HG03457 (cell line): ENCODE results near the gene FES.
"Not testable (repeated sequence)": the region's sequence is repeated elsewhere in the genome, so short reads cannot be mapped to it uniquely, and the experiment has no call there.

Experiments
- ATAC-seq: cut with Tn5 transposase; IDR thresholded peaks from one replicate; pipeline ENCODE4 v1.9.1; 2021; ENCODE audit warnings: moderate number of reproducible peaks; ENCODE audit not compliant: unreplicated experiment

FES gene

GRCh38 chr15:90928106-90928505, 43.8 kb downstream of the FES start:
- ATAC-seq: not testable (repeated sequence)

DNA sequence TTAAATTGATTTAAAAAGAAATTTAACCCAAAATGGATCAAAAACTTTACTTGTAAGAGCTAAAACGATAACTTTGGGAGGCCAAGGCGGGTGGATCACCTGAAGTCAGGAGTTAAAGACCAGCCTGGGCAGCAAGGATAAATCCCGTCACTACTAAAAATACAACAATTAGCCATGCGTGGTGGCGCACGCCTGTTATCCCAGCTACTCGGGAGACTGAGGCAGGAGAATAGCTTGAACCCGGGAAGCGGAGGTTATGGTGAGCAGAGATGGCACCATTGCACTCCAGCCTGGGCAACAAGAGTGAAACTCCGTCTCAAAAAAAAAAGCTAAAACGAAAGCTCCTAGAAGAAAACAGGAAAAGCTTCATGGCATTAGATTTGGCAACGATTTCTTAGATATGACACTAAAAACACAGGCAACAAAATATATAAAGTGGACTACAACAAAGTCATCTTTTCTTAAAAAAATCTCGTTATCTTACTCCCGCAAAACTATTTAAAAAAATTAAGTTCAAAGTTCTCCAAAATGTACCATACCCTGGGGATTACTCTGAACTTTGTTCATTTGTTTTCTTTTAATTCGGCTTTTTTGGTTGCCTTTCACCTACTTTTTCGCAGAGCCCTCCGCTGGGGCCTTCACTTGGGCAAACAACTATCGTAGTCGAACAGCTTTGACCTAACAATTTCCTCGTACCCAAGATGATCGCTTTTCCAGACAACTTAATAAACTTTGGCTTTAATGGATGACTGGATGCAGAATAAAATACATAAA, 45.1 kb downstream of the FES start:
- no peak for ATAC-seq

DNA sequence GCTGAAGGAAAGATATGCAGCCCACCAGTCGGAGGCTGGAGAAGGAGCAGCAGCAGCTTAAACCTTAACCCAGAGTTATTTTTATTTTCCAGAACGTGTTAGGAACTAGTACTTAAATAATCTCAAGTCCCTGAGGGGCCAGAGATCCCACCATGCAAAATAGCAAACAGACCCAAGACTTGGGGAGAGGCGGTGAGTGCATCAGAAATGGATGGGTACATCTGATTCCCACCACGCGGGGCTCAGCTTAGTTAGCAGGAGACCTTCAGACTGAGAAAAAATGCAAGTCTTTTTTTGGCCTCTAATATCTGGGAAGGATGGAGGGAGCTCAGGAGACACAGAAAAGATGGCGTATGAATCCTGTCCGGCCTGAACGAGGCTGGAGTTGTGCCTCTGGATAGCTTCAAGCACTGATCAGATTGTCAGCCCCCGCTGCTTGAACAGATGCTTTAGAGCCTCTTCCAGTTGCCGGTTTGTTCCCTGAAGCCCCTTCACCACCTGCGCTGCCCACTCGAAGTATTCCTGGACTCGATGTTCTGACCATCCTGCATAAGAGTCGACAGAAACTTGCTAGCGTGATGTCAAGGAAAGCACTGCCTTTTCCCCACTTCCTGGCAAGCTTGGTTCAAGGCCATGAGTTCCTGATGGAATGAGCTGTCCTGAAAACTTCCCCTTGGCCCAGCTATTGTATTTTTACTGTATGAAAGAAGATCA, 46.7 kb downstream of the FES start:
- no peak for ATAC-seq

DNA sequence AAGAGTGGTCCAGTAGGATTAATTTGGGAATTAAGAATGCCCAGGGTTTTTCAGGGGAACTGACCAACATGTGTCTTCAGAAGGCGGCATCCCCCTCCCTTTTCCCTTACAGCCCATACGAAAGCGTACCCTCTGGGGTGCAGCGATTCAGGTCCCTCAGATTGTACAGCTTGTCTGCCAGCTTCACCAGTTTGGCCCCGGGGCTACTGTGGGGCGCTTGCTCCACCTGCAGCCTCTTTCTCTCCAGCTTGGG, 47.2 kb downstream of the FES start:
- no peak for ATAC-seq

DNA sequence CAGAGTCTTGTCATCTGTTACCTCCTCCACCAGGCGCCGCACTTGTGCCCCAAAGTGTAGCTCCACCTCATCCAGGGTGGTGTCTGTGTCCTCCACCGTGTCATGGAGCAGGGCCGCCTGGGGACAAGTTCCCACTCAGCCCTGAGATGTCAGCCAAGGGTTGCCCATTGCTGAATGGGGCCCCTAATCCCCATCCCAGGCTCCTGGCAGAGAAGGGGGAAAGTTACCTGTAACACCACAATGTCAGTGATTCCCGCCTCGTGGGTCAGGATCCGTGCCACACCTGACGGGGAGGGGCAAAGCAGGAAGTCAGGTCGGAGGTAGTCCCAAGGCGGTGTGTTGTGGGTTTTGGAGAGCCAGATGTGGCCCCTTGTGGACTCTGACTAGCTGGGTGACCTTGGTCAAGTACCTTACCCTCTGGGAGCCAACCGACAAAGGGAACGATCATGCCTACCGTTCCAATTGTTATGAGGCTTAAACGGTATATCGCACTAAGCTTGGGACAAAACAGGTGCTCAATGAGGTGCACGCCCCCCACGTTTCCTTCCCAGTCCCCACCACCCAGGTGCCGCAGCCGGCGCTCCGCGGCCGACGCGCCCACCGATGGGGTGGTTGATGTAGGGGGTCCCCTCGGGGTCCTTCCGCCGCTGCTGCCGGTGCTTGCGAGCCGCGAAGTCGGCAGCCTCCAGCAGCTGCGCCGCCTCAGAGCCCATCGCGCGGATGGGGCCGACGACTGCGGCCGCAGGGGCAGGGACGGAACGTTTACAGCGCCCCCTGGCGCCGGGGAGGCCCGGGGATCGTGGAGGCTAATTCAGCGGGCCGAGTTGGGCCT, 47.7 kb downstream of the FES start, which contains the start of gene HDDC3:
HDDC3 (minus strand) TSS at position 722 of the 832 bp plus-strand sequence; CDS start at position 713, 9 bp downstream.
- peak; percentile 38 for ATAC-seq

GRCh38 chr15:90932660-90932991, 48.3 kb downstream of the FES start:
- ATAC-seq: no peak

DNA sequence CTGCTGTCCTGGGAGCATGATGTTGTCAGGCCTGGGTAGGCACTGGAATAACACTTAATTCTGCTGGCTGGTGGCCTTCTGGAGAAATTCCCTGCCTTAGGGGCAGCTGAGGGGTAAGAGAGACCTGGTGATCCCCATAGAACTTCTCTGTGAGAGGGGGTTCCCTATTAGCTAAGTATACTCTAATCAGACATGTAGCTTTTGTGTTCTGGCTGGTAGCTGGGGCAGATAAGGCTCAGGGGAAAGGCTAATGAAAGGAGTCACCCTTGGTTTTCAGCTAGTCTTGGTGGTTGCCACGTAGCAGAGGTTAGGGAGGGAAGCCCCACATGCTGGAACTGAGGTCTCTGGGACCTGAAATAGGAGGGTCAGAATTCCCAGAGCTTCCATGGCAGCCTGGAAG, 49.0 kb downstream of the FES start:
- no peak for ATAC-seq

DNA sequence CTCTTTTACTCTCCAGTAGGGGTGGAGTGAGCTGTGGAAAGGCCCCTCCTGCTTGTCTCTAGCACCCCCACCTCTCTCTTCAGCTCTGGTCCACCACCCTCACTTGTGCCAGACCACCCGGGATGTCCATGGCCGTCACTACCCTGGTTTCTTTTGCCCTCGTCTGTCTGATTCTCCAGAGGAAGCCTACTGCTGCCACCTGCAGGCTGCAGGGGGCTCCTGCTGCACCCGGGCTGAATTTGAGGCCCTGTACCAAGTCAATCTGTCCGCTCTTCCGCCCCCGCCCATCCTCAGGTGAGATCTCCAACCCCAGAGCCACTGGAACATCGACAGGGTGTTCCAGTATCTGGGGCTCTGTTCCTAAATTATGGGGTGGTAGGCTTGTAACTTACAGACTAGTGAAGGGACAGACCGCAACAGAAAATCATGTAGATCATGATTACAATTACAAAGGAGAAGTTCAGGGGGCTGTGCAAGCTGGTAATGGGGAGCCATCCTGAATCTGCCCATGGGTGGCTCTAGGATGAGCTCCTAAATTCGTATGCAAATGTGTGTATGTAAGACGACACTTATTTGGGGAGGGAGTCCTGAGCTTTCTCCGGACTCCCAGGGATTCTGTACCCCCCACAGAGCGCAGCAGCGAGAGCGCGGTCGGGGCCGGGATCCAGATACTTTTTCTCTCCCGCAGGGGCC, 50.1 kb downstream of the FES start:
- peak; percentile 27 for ATAC-seq

DNA sequence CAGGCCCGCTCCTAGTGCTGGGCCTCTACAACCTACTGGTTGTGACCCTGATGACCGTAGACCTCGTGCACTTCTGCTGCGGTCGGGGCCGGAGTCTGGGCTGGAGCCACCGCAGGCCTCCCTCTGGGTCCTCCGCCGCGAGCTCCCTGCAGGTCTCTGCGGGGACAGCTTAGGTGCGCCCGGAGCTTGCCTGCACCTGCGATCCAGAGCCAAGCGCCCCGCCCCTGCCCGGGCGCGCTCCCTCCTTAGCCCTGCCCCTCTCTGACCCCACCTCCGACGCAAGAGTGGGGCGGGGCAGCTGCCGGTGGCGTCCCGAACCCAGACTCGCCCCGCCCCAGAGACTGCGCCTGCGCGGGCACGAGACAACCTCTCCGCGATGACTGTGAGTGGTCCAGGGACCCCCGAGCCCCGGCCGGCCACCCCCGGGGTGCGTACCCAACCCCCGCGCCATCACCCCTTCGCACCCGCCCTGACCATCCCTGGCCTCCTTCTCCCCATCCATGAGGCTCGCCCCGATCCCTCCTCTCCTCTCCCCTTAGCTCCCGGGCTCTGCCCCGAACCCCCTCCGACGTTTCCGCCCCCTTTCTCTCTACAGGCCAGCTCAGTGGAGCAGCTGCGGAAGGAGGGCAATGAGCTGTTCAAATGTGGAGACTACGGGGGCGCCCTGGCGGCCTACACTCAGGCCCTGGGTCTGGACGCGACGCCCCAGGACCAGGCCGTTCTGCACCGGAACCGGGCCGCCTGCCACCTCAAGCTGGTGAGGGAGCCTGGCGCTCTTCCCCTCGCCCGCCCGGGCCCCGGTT, 50.8 kb downstream of the FES start, which contains the start of gene UNC45A:
UNC45A (plus strand) TSS at position 337 of the 803 bp plus-strand sequence; CDS start at position 377, 40 bp downstream.
- peak; percentile 42 for ATAC-seq

DNA sequence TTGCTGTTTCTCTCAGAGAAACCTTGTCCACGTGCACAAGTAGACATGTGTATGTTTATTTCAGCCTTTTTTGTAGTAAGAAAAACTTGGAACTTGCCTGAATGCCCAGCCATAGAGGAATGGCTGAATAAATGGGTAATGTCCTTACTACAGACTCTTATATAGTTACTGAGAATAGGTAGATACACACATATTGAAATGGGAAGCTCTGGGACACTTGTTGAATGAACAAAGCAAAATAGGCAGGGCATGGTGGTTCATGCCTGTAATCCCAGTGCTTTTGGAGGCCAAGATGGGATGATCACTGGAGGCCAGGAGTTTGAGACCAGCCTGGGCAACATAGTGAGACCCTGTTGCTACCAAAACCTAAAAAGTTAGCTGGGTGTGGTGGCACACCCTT, 52.5 kb downstream of the FES start:
- ATAC-seq: no peak

DNA sequence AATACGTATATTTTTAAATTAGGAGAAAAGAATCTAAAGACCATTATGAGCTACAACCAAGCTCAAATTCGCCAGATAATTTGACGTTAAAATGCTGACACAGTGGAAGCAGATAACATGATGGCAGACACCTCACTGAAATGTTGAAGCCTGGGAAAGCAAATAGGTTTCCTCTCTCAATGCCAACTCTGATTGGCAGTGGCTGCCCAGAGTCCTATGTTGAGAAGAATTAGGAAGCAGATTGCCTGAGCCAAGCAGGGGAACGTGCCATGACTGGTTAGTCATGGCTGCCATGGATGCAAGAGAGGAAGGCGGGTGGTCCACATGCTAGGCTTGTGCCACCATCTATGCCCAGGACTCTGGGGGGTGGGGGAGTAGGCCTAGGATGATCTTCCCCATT, 54.0 kb downstream of the FES start:
- no peak for ATAC-seq

DNA sequence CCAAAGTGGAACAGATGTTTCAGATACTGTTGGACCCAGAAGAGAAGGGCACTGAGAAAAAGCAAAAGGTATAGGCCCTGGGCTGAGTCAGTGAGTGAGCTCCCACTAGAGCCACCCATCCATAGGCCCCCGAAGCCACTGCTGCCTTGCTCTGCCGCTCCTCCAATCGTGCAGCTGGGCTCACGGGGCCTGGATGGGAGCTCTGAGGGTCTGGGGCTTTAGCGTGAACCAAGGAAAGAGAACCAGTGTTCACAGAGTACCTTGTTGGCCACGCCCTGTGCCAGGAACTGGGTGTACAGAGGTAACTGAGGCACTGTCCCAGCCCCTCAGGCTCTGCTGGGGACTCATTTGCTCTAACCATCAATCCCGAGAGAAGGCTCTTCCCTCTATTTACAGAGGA, 55.5 kb downstream of the FES start:
- no peak for ATAC-seq

DNA sequence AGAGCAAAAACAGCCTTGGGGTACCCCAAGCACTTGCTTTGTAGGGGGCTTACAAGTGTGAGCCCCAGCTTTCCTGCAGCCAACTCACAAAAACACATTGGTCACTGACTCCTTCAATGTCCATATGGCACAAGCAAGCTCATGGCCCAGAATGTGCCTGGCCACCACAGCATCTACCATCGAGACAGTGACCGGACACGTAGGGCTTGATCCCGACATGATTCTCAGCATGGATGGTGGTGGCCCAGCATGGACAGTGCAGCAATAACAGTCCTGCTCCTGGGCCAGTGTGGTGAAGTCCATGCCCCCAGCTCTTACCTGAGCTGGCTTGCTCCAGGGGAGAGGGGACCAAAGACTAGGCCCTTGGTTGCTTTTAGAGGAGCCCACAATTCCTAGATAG, 56.7 kb downstream of the FES start:
- ATAC-seq: no peak

DNA sequence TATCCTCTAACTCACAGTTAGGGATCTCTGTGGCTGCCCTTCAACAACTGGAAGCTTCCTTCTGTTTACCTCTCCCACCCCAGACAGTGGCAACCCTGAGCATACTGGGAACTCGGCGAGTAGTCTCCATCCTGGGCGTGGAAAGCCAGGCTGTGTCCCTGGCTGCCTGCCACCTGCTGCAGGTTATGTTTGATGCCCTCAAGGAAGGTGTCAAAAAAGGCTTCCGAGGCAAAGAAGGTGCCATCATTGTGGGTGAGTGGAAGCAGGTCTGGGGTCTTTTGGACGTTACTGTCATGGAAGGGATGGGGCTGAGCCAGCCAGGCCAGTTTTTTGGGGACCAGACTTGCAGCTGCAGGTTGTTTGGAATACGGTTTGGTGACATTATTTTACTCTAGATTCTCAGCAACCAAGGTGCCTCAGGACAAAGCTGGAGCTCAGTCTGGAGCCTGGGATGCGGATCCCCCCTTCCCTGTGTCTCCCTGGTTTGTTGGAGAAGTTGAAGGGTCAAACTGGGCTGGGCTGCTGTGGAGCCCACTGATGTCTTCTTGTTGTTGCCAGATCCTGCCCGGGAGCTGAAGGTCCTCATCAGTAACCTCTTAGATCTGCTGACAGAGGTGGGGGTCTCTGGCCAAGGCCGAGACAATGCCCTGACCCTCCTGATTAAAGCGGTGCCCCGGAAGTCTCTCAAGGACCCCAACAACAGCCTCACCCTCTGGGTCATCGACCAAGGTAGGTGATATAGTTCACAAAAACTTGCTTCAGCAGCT, 58.2 kb downstream of the FES start:
- ATAC-seq: no peak

GRCh38 chr15:90945091-90945490, 60.8 kb downstream of the FES start:
- no peak for ATAC-seq
